Effector memory CD4-positive, alpha-beta T cell (primary cell): ENCODE results near the gene CD207.

ENCODE experiments used
- DNase-seq, 3 donors: peaks; one replicate each; pipeline ENCODE4 v3.0.0-alpha.2; 2020
- H3K27ac ChIP-seq: 2 replicates; pipeline ENCODE4 v1.7.0; 2013; ENCODE audit warnings: mild to moderate bottlenecking, low read length, moderate library complexity; ENCODE audit not compliant: insufficient read depth, poor library complexity, severe bottlenecking
- H3K27me3 ChIP-seq: replicated peaks from 2 replicates; pipeline ENCODE4 v1.7.0; 2013; ENCODE audit warnings: mild to moderate bottlenecking, low read length; ENCODE audit not compliant: insufficient read depth, control insufficient read depth, poor library complexity, severe bottlenecking
- H3K36me3 ChIP-seq: 2 replicates; pipeline ENCODE4 v1.7.0; 2013; ENCODE audit warnings: mild to moderate bottlenecking, low read length, moderate library complexity; ENCODE audit not compliant: control insufficient read depth, insufficient read depth
- H3K4me1 ChIP-seq: 2 replicates; pipeline ENCODE4 v1.7.0; 2013; ENCODE audit warnings: low read length, mild to moderate bottlenecking; ENCODE audit not compliant: control insufficient read depth, insufficient read depth, poor library complexity, severe bottlenecking
- H3K4me3 ChIP-seq: 2 replicates; pipeline ENCODE4 v1.7.0; 2013; ENCODE audit warnings: low read length, low read depth, mild to moderate bottlenecking; ENCODE audit not compliant: insufficient read depth, poor library complexity, severe bottlenecking
- H3K9me3 ChIP-seq: 2 replicates; pipeline ENCODE4 v1.7.0; 2013; ENCODE audit warnings: mild to moderate bottlenecking, low read length, moderate library complexity; ENCODE audit not compliant: control insufficient read depth

CD207 gene

GRCh38 chr2:70852824-70853223 lies 17.2 kb upstream of the CD207 start:
- Histone ChIP-seq H3K4me3 (no peak overlapping the region), H3K4me1 (no peaks in the 10 kb centered on the region), H3K36me3 (no peaks in the 10 kb centered on the region), H3K9me3 (no peaks in the 10 kb centered on the region), H3K27me3 (no peaks in the 10 kb centered on the region), H3K27ac (no peak overlapping the region)
- no peak for DNase-seq

- Histone ChIP-seq H3K4me3 (no peak overlapping the region), H3K9me3 (no peaks in the 10 kb centered on the region), H3K27me3 (no peaks in the 10 kb centered on the region), H3K4me1 (no peaks in the 10 kb centered on the region), H3K36me3 (no peaks in the 10 kb centered on the region), H3K27ac (no peak overlapping the region)
- no peak for DNase-seq
Observed at GRCh38 chr2:70851704-70852103, 16.1 kb upstream of the CD207 start.

- H3K4me1 ChIP-seq = no peaks in the 10 kb centered on the region
- H3K27ac ChIP-seq = no peak overlapping the region
- no peak for DNase-seq
- no peaks in the 10 kb centered on the region for H3K36me3 ChIP-seq
- H3K27me3 ChIP-seq = no peaks in the 10 kb centered on the region
- no peak overlapping the region for H3K4me3 ChIP-seq
- no peaks in the 10 kb centered on the region for H3K9me3 ChIP-seq
Observed at GRCh38 chr2:70850925-70851324, 15.3 kb upstream of the CD207 start.

- H3K4me3 ChIP-seq = no peak overlapping the region
- H3K36me3 ChIP-seq = no peaks in the 10 kb centered on the region
- no peak overlapping the region for H3K27ac ChIP-seq
- no peaks in the 10 kb centered on the region for H3K4me1 ChIP-seq
- no peaks in the 10 kb centered on the region for H3K9me3 ChIP-seq
- DNase-seq = no peak
- H3K27me3 ChIP-seq = no peaks in the 10 kb centered on the region
Observed at GRCh38 chr2:70842401-70842800, 6.8 kb upstream of the CD207 start.

GRCh38 chr2:70837980-70838925 lies 2.6 kb upstream of the CD207 start:
- no peaks in the 10 kb centered on the region for H3K27me3 ChIP-seq
- H3K27ac ChIP-seq = no peak overlapping the region
- H3K4me1 ChIP-seq = no peaks in the 10 kb centered on the region
- no peaks in the 10 kb centered on the region for H3K9me3 ChIP-seq
- H3K36me3 ChIP-seq = no peaks in the 10 kb centered on the region
- DNase-seq = no peak
- H3K4me3 ChIP-seq = no peak overlapping the region

GRCh38 chr2:70834881-70835280 lies 735 bp downstream of the CD207 start:
- H3K4me3 ChIP-seq = no peak overlapping the region
- no peaks in the 10 kb centered on the region for H3K27me3 ChIP-seq
- no peaks in the 10 kb centered on the region for H3K9me3 ChIP-seq
- H3K36me3 ChIP-seq = no peaks in the 10 kb centered on the region
- H3K4me1 ChIP-seq = no peaks in the 10 kb centered on the region
- H3K27ac ChIP-seq = no peak overlapping the region
- no peak for DNase-seq

- H3K4me3 ChIP-seq = no peak overlapping the region
- no peaks in the 10 kb centered on the region for H3K9me3 ChIP-seq
- no peak for DNase-seq
- H3K4me1 ChIP-seq = no peaks in the 10 kb centered on the region
- H3K27me3 ChIP-seq = no peaks in the 10 kb centered on the region
- H3K36me3 ChIP-seq = no peaks in the 10 kb centered on the region
- H3K27ac ChIP-seq = no peak overlapping the region
Observed at GRCh38 chr2:70834106-70834505, 1.5 kb downstream of the CD207 start.

- no peaks in the 10 kb centered on the region for H3K4me1 ChIP-seq
- H3K27me3 ChIP-seq = no peaks in the 10 kb centered on the region
- no peaks in the 10 kb centered on the region for H3K9me3 ChIP-seq
- no peak overlapping the region for H3K27ac ChIP-seq
- no peaks in the 10 kb centered on the region for H3K36me3 ChIP-seq
- no peak overlapping the region for H3K4me3 ChIP-seq
- DNase-seq = no peak
Observed at GRCh38 chr2:70833246-70833645, 2.4 kb downstream of the CD207 start.

GRCh38 chr2:70832386-70832785 lies 3.2 kb downstream of the CD207 start:
- no peak overlapping the region for H3K27ac ChIP-seq
- no peak overlapping the region for H3K4me3 ChIP-seq
- H3K9me3 ChIP-seq = no peaks in the 10 kb centered on the region
- H3K27me3 ChIP-seq = no peaks in the 10 kb centered on the region
- no peaks in the 10 kb centered on the region for H3K4me1 ChIP-seq
- no peaks in the 10 kb centered on the region for H3K36me3 ChIP-seq
- no peak for DNase-seq

- Histone ChIP-seq H3K36me3 (no peaks in the 10 kb centered on the region), H3K27me3 (no peaks in the 10 kb centered on the region), H3K4me3 (no peak overlapping the region), H3K9me3 (no peaks in the 10 kb centered on the region), H3K27ac (no peak overlapping the region), H3K4me1 (no peaks in the 10 kb centered on the region)
- no peak for DNase-seq
Observed at GRCh38 chr2:70831861-70832260, 3.8 kb downstream of the CD207 start.
